G401 (cell line): ENCODE results near the gene ZNF541. TPM values are rescaled to one million over a fixed set of nuclear protein-coding genes. Genes with fewer than 3 reads are reported as not detected.

Source experiments
- total RNA-seq: library from RNA; depleted of rRNA; stranded (reverse); fragments of >200 nt; shearing (Covaris generic); gene quantifications from 2 replicates; pipeline ENCODE4 v1.2.3, GENCODE V29; 2014; rRNA removed

The ZNF541 gene
- total RNA-seq, 1 experiment from 2014 or later: not detected

Other genes starting within 250 kb of the ZNF541 start
- not detected in 2 replicates for gene C5AR2, start 241.0 kb downstream of the ZNF541 start, total RNA-seq
- 13.9 and 16.7 TPM in 2 replicates for gene DHX34, start 223.8 kb downstream of the ZNF541 start, total RNA-seq
- gene MEIS3, start 153.6 kb downstream of the ZNF541 start, total RNA-seq: 114 and 148 TPM in 2 replicates
- gene SLC8A2, start 101.3 kb downstream of the ZNF541 start, total RNA-seq: 3.5 and 3.8 TPM in 2 replicates
- 31.5 and 44.5 TPM in 2 replicates for gene KPTN, start 88.9 kb downstream of the ZNF541 start, total RNA-seq
- gene NAPA, start 58.1 kb downstream of the ZNF541 start, total RNA-seq: 54.7 and 75.9 TPM in 2 replicates
- 0.10 and 5.7 TPM in 2 replicates for gene BICRA, start 36.0 kb upstream of the ZNF541 start, total RNA-seq
- not detected in 2 replicates for gene EHD2, start 140.3 kb upstream of the ZNF541 start, total RNA-seq
- gene NOP53, start 172.4 kb upstream of the ZNF541 start, total RNA-seq: 431 and 471 TPM in 2 replicates
- gene SELENOW, start 205.6 kb upstream of the ZNF541 start, total RNA-seq: 322 and 424 TPM in 2 replicates
- gene TPRX1, start 231.4 kb upstream of the ZNF541 start, total RNA-seq: not detected in 2 replicates
- gene CRX, start 248.8 kb upstream of the ZNF541 start, total RNA-seq: 0.34 and 0.68 TPM in 2 replicates